ENCODE data around the gene KNSTRN.

The KNSTRN gene

DNA sequence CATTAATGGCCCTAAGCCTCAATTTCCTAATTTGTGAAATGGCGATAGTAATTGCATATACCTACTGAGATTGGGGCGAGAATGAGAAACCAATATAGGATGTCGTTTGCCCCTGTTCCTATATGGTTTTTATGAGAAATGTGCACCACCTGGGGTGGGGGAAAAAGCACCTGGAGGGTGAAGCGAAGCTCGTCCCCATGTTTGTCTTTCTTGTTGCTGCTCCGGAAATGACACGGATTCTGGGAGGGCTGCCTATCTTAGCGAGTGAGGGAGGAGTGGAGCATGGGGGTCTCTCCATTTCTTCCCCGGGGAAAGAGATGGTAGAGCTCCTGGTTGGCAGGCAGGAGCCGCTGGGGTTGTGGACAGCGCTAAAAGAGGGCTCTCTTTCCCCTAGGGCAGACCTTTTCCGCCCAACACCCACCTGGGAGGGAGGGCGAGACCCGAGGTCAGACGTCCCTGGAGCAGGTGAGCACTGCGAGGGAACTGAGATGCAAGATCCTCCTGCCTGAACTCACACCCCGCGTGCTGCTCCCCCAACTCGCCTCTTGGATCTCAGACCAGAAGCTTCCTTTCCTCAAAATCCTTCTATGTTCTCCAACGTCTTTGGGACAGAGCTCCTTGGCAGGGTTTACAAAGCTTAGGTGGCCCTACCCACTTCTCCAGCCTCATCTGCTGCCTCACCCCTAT, 52.6 kb downstream of the KNSTRN start:
- DNase-seq: no peak

DNA sequence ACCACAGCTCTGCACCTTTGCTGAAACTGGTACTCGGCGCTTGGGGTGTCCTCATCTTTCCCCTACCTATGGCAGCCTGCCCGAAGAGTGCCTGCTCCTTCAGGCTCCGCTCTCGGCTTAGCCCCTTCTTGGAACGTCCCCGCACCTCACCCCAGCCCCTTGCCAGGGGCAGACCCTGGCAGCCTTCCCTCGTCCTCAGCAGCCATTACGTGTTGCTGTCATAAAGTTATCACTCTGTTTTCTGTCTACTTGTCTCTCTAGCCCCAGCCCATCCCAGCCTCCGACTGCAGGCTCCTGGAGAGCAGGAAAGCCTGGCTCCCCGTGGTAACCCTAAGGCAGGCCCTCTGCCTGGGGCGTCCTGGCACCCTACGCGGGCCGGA, 53.2 kb downstream of the KNSTRN start:
- DNase-seq: no peak

DNA sequence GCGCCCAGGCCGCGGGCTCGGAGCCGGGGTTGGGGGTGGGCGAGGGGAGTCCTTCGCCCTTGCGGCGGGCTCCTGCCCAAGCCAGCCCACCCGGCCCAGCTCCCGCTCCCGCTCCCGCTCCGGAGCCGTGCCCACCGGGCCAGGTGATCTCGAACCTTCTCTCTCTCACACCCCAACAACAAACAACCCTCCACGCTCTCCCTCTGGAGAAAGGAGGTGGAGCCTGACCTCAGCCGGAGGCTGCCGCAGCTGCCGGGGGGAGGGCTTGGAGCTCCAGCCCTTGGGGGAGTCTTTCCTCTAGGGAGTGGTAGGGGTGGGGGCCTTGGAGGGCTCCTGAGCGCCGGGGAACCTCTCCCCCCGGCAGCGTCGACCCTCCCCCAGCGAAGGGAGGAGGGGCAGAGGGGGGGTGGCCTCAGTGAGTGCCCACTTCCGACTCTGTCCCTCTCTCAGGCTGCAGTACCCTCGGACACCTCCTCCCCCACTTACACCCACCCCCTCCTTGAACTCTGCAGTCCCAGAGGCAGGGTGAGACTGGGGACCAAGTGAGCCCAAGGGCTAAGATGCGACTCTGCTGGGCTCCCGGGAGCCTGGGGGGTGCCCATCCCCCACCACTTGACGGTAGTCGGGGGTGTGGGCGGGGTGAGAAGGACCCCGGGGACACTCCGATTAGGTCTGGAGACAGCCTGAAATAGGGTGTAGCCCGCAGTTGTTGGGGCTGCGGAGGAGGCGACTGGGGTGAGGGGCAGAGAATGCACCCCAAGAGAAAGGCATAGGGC, 53.8 kb downstream of the KNSTRN start:
- DNase-seq: peak; percentile 35 to 36

DNA sequence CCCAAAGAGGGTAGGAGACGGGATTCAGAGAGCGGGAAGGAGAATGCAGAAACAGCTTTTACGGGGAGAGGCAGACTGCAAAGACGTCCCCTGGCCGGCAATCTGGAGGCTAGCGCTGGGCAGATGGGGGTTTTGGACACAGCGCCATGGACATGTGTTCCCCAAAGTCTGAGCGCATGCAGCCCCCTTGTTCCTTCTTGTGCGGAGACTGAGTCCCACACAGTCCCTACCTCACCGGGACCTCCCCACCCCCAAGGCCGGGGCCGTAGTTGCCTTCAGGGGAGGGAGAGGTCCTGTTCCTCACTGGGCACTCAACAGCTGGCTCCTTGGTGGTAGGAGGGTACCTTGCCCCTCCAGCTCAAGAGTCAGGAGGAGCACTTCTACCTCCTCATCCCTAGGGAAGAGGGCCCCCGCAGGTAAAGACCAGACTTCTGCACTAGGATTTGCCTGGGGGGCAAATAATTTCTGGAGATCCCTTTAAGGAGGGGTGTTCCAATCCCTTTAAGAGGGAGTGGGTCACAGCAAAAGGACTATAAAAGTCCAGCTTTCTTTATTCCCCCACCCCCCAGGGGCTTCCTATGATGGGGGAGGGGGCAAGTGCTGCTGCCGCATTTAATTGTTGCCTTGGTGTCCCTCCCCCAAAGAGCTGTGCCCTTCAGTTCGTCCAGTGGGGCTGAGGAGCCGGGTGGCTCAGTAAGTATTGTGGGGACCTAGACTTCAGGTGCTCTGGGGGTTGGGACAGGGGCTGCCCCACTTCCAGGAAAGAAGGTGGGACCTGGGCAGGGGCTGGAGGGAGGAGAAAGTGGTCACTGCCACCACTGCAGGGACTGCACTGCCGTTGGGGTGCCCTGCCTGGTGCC, 54.6 kb downstream of the KNSTRN start:
- no peak for DNase-seq

DNA sequence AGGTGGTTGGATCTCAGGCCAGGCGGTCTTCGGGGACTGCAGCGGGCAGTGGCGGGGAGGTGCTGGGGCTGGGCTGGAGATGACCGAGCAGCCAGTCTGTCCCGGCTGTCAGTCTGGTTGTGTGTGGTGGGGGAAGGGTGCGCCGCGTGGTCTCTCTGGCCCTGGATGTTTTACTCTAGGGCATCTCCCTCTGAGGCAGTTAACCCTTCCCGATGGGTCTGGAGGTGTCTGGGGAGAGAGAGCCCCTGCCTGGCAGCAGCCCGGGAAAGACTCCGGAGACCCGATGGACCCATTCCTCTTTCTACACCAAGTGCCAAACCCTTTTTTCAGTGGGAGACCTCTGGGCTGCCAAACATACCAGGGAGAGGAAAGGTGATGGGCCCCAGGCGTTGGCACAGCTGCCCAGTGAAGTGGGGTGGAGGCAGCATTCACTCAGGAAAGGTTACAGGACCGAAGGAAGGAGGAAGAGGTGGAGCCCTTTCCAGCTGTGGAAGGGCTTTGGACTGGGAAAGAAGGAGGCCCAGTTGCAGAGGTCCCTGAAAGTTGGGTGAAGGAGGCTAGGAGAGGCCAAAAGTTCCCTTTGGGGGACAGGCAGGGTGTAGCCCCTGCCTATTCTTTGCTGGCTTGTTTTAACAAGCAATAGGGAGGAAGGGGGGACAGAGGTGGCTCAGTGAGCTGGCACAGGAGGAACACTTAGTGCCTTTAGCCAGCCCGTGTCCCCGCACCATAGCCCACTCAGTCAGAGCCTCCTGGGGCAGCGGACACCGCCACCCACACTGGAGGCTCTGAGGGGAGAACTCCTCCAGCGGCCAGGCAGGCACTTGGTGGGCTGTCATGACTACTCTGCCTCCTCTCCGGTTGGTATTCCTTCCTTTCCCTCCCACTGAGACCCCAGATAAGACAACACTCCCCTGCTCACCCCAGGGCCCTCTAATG, 55.5 kb downstream of the KNSTRN start:
- peak in 1 of 2 experiments; percentile 26 for DNase-seq

DNA sequence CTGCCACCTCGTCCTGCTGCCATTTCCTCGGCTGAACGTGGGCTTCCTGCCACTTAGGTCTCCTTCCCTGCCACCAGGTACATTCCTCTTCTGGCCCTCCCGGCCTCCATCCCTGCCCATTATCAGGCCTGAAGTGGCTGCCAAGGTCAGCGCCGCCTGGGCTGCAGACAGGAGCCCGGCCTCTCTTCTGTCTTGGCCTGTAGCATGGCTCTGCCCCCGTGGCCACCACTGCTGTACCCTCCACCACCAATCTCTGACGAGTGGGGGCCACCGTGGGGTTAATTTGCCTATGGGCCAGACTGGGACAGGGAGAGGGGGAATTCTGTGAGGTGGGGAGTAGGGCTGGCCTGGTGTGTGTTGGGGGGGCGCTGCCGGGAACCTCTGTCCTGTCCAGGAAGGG, 56.2 kb downstream of the KNSTRN start:
- DNase-seq: no peak

DNA sequence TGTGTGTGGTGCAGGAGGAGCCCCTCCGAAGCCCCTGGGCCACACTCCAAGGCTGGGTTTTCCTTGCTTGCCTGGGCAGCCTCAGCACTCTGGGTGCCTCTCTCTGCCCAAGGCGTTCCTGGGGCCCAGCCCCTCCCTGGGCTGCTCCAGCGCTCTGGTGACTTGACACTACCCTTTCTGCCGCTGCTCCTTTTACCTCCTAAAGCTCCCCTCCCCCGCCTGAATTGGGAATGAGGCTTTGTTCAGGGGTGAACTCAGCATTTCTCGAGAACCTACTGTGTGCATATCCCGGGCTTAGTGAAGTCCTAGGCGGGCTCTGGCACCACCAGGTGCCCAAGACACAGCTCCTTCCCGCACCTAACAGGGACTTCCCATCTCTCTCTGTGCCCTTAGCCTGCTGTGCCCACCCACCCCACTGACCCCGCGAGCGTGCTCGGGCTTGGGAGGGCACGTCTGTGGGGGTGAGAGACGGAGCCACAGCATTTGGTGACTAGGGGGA, 57.0 kb downstream of the KNSTRN start:
- DNase-seq: no peak

DNA sequence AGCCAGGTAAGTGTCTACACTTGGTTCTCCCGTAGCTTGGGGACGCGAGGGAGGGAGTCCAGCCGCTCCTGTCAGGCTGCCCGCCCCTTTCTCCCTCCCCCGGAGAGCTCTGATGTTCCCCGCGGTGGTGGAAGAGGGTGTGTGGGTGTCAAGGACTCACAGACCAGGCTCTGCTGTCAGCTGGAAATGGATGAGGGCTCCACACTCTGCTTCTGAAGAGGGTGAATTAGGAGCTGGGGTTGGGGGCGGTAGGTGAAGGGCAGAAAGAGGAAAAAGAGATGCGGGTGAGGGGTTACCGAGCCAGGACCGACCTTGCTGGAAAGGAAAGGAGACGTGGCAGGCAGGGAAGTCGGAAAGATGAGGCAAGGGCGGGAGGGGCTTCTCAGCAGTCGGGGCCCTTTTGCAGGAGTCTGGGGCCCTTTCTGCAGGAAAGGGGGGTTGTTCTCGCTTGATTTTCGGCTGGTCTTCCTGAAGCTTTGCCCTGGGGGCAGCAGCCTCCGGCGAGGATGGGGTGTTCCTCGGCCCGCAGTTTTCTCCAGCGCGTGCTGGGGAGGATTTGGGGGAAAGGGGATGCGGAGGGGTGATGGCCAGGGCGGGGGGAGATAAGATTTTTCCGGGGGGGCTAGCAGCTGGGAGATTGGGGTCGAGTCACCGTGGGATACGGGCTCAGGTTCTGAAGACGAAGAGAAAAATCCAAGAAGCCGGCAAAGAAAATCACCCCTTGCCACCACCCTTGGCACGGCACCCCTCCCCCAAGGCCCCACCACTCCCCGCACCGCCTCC, 57.6 kb downstream of the KNSTRN start:
- peak; percentile 63 to 65 for DNase-seq

DNA sequence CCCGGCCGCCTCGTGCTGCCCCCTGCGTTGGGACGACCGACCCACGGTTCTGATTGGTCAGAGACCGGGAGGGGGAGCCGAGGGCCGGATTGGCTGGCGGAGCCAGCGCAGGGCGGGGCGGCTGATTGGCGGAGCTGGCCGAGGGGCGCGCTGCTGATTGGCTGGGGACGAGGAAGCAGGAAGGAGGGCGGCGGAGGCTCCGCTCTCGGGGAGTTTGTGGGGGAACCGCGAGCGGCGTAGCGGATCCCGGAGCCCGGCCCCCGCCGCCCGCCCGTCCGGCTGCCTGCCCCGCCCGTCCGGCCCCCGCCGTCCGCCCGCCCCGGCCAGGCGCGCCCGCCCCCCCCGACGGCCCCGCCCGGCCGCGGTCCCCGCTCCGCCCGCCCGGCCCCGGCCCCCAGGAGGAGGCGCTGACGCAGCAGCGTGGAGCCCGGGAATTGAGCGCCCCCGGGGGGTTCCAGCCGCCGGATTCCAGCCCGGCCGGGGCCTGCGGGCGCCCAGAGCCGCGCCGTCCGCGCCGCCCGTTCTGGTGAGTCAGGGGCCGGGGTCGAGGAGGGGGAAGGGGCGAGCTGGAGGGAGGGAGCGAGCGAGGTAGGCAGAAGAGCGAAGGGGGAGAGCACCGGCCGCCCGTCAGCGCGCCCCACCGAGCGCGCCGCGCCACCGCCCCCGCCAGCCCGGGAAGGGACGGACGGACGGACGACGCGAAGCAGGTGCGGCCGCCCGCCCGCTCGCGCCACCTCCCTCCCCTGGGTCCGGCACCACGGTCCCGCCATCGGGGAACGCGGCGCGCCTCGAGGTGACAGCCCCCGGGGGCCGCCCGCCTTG, 58.4 kb downstream of the KNSTRN start, which contains the start of gene BAHD1:
TSS of gene BAHD1 (plus strand) at position 211 of the 822 bp plus-strand sequence. CDS start 17,512 bp downstream, outside the sequence.
- peak; percentile 94 to 97 for DNase-seq

DNA sequence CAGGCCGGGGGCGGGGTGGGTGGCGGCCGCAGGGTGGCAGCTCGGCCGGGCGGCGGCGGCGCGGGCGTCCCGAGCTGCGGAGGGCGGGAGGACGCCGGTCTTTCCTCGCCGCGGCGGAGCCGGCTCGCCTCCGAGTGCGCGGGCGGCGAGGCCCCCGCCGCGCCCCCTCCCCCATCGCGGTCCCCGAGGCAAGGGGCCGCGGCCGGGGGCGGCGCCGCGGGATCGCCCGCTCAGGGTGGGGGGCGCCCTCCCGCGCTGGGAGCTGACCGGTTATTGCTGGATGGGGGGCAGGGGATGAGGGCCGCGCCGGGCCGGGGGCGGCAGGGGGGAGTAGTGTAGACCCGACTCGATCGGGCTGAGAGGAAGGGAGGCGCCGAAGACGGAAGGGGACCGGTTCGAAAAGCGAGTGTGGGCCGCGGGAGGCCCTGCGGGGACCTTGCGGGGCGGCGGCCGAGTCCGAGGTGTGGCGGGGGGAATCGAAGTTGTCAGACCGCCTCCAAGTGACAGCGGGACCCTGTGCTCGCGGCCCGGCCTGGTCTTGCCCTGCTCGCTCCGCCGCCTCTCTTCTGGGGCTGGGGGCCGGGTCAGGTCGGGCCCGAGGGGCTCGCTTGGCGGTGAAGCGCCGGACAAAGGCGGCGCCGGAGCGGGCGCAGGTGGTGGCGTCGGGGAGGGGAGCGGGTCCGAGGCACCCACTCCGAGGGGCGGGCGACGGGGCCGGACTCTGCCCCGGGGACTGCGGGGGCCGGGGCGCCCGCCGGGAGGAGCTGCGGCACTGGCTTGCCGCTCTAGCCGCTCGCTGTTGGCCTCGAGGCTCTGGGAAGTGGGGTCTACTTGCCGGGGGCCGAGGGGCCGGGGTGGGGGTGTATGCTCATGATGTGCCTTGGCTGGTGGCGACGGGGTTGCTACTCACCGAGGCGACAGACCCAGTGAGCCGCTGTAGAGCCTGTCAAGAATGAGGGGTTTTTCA, 59.3 kb downstream of the KNSTRN start:
- peak; percentile 50 to 58 for DNase-seq

DNA sequence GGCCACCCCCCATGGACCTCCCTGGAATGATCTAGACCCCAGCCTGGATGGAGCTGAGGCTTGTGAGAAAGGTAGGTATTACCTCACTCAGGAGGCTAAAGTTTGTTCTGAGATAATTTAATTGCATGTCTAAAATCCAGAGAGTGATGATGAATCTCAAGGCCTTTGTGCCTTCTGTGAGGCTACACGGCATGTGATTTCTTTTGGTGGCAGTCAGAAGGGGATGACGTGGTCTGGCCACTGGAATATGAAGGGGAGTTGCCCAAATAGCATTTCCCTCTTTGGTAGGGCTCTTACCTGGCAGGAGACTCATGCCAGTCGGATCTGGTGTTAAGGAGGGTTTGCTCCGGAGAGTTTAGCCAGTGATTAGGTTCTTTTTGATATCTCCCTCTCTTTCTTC, 60.7 kb downstream of the KNSTRN start:
- DNase-seq: no peak

DNA sequence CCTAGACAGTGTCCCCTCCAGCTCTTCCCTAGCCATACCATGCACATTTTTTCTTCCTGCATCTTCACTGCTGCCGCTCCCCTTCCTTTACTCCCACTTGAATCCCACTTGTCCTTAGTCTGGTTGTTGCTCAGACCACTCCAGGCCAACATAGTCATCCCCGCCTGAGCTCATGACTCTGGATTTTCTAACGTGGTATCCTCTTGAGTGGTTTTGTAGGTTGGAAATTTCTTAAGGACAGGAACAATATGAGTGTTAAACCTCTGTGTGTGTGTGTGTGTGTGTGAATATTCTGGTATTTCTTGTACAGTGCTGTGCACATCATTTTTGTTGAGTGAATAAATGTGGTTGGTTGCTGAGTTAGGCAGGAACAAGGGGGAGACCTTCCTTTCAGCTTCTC, 61.3 kb downstream of the KNSTRN start:
- DNase-seq: no peak
